Measurements from ENCODE around the gene PCDHGC3. TPM values are rescaled to one million over a fixed set of nuclear protein-coding genes. Genes with fewer than 3 reads are reported as not detected.
A peak's percentile ranks its signal among the peaks of the same experiment; 100 is the strongest.

Gene PCDHGC3
- total and polyA plus RNA-seq, 2 experiments from 2014 or later = 12.9 to 13.8 TPM

- peak overlapping the region; percentile 93 for H3K27ac ChIP-seq (ENCODE audit: low read depth)
- H3K9me2 ChIP-seq (ENCODE audit: insufficient read depth) = no peaks in the 10 kb centered on the region
- peak overlapping the region; percentile 64 for H2AFZ ChIP-seq
- peak overlapping the region; percentile 100 for H3K4me2 ChIP-seq
- H3K4me3 ChIP-seq = peak overlapping the region; percentile 97
- Mint-ChIP-seq H3K36me3 (ENCODE audit: low read depth) (peaks cover 43% of the 10 kb centered on the region), H3K4me1 (peaks cover 36% of the 10 kb centered on the region), H3K27me3 (ENCODE audit: insufficient read depth, low read depth, poor library complexity) (peaks cover 25% of the 10 kb centered on the region), H3K4me3 (peak overlapping the region; percentile 81), H3K9me3 (no peaks in the 10 kb centered on the region; the same call in 2 of the 3 replicates), H3K27ac (peak overlapping the region; percentile 95)
- DNase-seq (ENCODE audit: low spot score) (peak; percentile 91), ATAC-seq (peak; percentile 47)
- no peaks in the 10 kb centered on the region for H3K79me2 ChIP-seq (replicated peaks; ENCODE audit: insufficient read depth)
- TF ChIP-seq POLR2AphosphoS5 (IDR thresholded peaks at IDR 0.05; ENCODE audit: low read depth) = peak; percentile 37; the same call in 1 of the 2 replicates
- no peak for TF ChIP-seq CTCF (conservative IDR thresholded peaks at IDR 0.05; ENCODE audit: low read depth in 2 of 2)
- H4K20me1 ChIP-seq (replicated peaks; ENCODE audit: insufficient read depth) = no peaks in the 10 kb centered on the region
- peaks cover 17% of the 10 kb centered on the region for H3K4me1 ChIP-seq (ENCODE audit: insufficient read depth)
- H3F3A ChIP-seq (replicated peaks; ENCODE audit: low read depth) = 0 out of 2 replicates have a peak, but pooled peaks cover 4% of the 10 kb centered on the region
- H3K36me3 ChIP-seq (ENCODE audit: insufficient read depth) = peaks cover 10% of the 10 kb centered on the region; the same call in 1 of the 2 replicates
- H3K27me3 ChIP-seq (ENCODE audit: insufficient read depth) = 0 out of 2 replicates have a peak, but pooled peaks cover 4% of the 10 kb centered on the region
These were observed 38.0 kb downstream of the PCDHGC3 start for GRCh38 chr5:141513627-141514329.

- Mint-ChIP-seq H3K4me1 (peaks cover 30% of the 10 kb centered on the region), H3K36me3 (ENCODE audit: low read depth) (peaks cover 50% of the 10 kb centered on the region)
- ATAC-seq = peak; percentile 63
- TF ChIP-seq POLR2AphosphoS5 (IDR thresholded peaks at IDR 0.05; ENCODE audit: low read depth) (no peak; the same call in 1 of the 2 replicates), ZNF331 (CRISPR knock-in tag; IDR thresholded peaks at IDR 0.05; ENCODE audit: low read depth) (no peak), JUNB (IDR thresholded peaks at IDR 0.05; ENCODE audit: unreplicated experiment) (no peak), ETS1 (IDR thresholded peaks at IDR 0.05) (no peak), ZNF462 (CRISPR knock-in tag; IDR thresholded peaks at IDR 0.05) (no peak; the same call in 1 of the 2 replicates), ZNF114 (CRISPR knock-in tag; IDR thresholded peaks at IDR 0.05) (no peak), STAT1 (IDR thresholded peaks at IDR 0.05; ENCODE audit: unreplicated experiment) (no peak), EZH2 (IDR thresholded peaks at IDR 0.05; ENCODE audit: low read depth, unreplicated experiment) (no peak)
These were observed 38.8 kb downstream of the PCDHGC3 start for GRCh38 chr5:141514330-141515133.

More at GRCh38 chr5:141514330-141515133, 38.8 kb downstream of the PCDHGC3 start:
- Histone ChIP-seq H4K20me1 (replicated peaks; ENCODE audit: insufficient read depth) (no peaks in the 10 kb centered on the region), H3K27ac (ENCODE audit: low read depth) (peak overlapping the region; percentile 93), H3K36me3 (ENCODE audit: insufficient read depth) (peaks cover 10% of the 10 kb centered on the region; the same call in 1 of the 2 replicates), H3K4me1 (ENCODE audit: insufficient read depth) (peaks cover 11% of the 10 kb centered on the region), H3K79me2 (replicated peaks; ENCODE audit: insufficient read depth) (no peaks in the 10 kb centered on the region), H3K27me3 (ENCODE audit: insufficient read depth) (0 out of 2 replicates have a peak, but pooled peaks cover 4% of the 10 kb centered on the region), H3K4me2 (peak overlapping the region; percentile 100), H3K9me2 (ENCODE audit: insufficient read depth) (no peaks in the 10 kb centered on the region), H3K4me3 (peak overlapping the region; percentile 97), H2AFZ (peak overlapping the region; percentile 64; the same call in 1 of the 2 replicates), H3F3A (replicated peaks; ENCODE audit: low read depth) (0 out of 2 replicates have a peak, but pooled peaks cover 4% of the 10 kb centered on the region)
- H3K27me3 Mint-ChIP-seq (ENCODE audit: insufficient read depth, low read depth, poor library complexity) = peaks cover 23% of the 10 kb centered on the region
- peak; percentile 85 for DNase-seq (ENCODE audit: low spot score)
- H3K27ac Mint-ChIP-seq = peak overlapping the region; percentile 94
- H3K4me3 Mint-ChIP-seq = peak overlapping the region; percentile 81
- no peaks in the 10 kb centered on the region; the same call in 2 of the 3 replicates for H3K9me3 Mint-ChIP-seq
